Muscle of back (tissue), 11 donors: Measurements from ENCODE around the gene INTS1. TPM values are rescaled to one million over a fixed set of nuclear protein-coding genes. Genes with fewer than 3 reads are reported as not detected.
A peak's percentile ranks its signal among the peaks of the same experiment; 100 is the strongest.
"Not testable (repeated sequence)": the region's sequence is repeated elsewhere in the genome, so short reads cannot be mapped to it uniquely, and the experiment has no call there.

ENCODE experiments used
- DNase-seq, 3 donors: peaks; one replicate each; pipeline versions ENCODE4 v3.0.0 to v3.0.0-alpha.2; 2013
- polyA plus RNA-seq, 10 donors: library from polyadenylated mRNA; unstranded; fragments of 120-200 nt; gene quantifications; one replicate each; pipeline ENCODE4 v1.2.1, GENCODE V29; 2013; ENCODE audit not compliant: insufficient read length in 10 of 10

INTS1 gene
- polyA plus RNA-seq, 10 donors = 29.9 to 53.0 (median 41.8) TPM

- no peak for DNase-seq
Measured at GRCh38 chr7:1449951-1450350, 54.2 kb downstream of the INTS1 start.

GRCh38 chr7:1449501-1449900 is 54.7 kb downstream of the INTS1 start:
- no peak for DNase-seq

GRCh38 chr7:1448958-1449357 is 55.2 kb downstream of the INTS1 start:
- DNase-seq = no peak

GRCh38 chr7:1447551-1448244 is 56.5 kb downstream of the INTS1 start:
- DNase-seq = peak in 1 of 3 donors; percentile 14

GRCh38 chr7:1447112-1447511 is 57.1 kb downstream of the INTS1 start:
- no peak for DNase-seq

- DNase-seq = no peak
Measured at GRCh38 chr7:1446620-1447032, 57.6 kb downstream of the INTS1 start.

- DNase-seq = not testable (repeated sequence)
Measured at GRCh38 chr7:1446026-1446425, 58.2 kb downstream of the INTS1 start.

GRCh38 chr7:1445341-1445740 is 58.8 kb downstream of the INTS1 start:
- DNase-seq = no peak

GRCh38 chr7:1444925-1445322 is 59.3 kb downstream of the INTS1 start:
- no peak for DNase-seq

- no peak for DNase-seq
Measured at GRCh38 chr7:1444214-1444924, 59.8 kb downstream of the INTS1 start.

- not testable (repeated sequence) for DNase-seq
Measured at GRCh38 chr7:1443587-1444200, 60.5 kb downstream of the INTS1 start.

GRCh38 chr7:1442355-1443124 is 61.6 kb downstream of the INTS1 start:
- DNase-seq = no peak

- DNase-seq = no peak
Measured at GRCh38 chr7:1441615-1442354, 62.4 kb downstream of the INTS1 start.

- DNase-seq = no peak
Measured at GRCh38 chr7:1440620-1441019, 63.6 kb downstream of the INTS1 start.

GRCh38 chr7:1439373-1440363 is 64.5 kb downstream of the INTS1 start:
- DNase-seq = no peak

GRCh38 chr7:1438821-1439220 is 65.4 kb downstream of the INTS1 start:
- DNase-seq = no peak

- DNase-seq = no peak
Measured at GRCh38 chr7:1438208-1438607, 66.0 kb downstream of the INTS1 start.

- DNase-seq = no peak
Measured at GRCh38 chr7:1437155-1437880, 66.9 kb downstream of the INTS1 start.

- DNase-seq = no peak
Measured at GRCh38 chr7:1436608-1437007, 67.6 kb downstream of the INTS1 start.
